AG10803 (cell line): ENCODE results near the gene IRF6.

Experiments used
- DNase-seq: peaks from one replicate; pipeline ENCODE4 v3.0.0; 2010; ENCODE audit warnings: low read depth
- H3K4me3 ChIP-seq: 2 replicates; pipeline ENCODE4 v1.5.1; 2011; ENCODE audit warnings: mild to moderate bottlenecking, low read length, control low read depth
- TF ChIP-seq, protein P1 (sequence below): conservative IDR thresholded peaks from 2 replicates; pipeline ENCODE4 v1.5.1; 2011; ENCODE audit warnings: mild to moderate bottlenecking, low read length, control low read depth, inconsistent platforms

The IRF6 gene

DNA sequence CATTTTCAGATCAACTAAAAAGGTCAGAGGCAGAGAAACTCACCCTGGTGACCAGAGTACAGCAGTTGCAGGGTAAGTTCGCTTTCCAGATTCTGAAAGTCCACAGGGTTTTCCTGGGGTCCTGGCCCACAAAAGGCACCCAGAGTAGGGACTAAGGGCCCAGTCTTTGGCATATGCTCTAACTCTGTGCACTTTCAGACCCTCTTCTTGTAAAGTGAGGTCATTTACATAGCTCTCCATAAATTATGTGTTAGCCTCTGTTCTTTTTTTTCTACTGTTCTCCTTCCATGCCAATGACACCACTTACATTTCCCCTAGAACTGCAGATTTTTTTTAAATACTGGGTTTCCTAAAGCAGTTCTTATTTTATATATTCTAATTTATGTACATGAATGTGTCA, 27.8 kb downstream of the IRF6 start:
- TF ChIP-seq, protein P1, sequence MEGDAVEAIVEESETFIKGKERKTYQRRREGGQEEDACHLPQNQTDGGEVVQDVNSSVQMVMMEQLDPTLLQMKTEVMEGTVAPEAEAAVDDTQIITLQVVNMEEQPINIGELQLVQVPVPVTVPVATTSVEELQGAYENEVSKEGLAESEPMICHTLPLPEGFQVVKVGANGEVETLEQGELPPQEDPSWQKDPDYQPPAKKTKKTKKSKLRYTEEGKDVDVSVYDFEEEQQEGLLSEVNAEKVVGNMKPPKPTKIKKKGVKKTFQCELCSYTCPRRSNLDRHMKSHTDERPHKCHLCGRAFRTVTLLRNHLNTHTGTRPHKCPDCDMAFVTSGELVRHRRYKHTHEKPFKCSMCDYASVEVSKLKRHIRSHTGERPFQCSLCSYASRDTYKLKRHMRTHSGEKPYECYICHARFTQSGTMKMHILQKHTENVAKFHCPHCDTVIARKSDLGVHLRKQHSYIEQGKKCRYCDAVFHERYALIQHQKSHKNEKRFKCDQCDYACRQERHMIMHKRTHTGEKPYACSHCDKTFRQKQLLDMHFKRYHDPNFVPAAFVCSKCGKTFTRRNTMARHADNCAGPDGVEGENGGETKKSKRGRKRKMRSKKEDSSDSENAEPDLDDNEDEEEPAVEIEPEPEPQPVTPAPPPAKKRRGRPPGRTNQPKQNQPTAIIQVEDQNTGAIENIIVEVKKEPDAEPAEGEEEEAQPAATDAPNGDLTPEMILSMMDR = no peak
- no peak for DNase-seq
- no peak overlapping the region for H3K4me3 ChIP-seq

DNA sequence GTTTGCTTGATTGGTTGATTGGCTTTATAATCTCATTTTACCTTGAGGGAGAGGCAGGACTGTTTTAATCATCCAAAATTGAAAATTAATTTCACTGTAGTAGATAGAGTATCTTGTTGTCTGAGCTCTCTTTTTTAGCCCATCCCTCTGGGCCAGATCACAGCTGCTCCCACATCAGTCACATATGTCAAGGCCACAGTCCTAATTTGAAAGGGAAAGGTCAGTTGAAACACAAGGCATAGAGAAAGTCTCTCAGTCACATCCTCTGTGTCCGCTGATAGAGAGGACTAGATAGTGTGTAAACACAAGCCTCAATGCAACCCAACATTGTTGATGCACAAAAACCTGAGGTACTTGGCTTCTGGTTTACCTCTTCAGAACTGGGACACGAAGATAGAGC, 28.4 kb downstream of the IRF6 start:
- DNase-seq = no peak
- TF ChIP-seq, protein P1 = no peak
- H3K4me3 ChIP-seq = no peak overlapping the region

DNA sequence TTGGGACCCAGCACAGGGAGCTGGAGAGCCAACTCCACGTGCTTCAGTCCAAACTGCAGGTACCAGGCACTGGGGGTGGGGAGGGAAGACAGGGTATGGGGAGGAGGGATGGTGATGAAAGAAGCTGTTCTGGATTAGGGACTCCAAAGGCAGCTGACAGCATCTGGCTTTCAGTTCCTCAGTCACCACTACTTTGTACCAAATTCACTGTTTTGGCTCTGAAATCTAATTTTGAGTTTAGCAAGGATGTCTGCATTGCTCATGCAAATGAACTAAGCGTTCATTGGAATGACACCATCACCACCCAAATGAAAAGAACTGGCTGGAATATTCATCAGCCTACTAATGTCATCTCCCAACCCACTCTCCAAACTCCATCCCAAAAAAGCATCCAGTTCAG, 30.3 kb downstream of the IRF6 start:
- no peak for DNase-seq
- TF ChIP-seq, protein P1 = no peak
- H3K4me3 ChIP-seq = no peak overlapping the region

DNA sequence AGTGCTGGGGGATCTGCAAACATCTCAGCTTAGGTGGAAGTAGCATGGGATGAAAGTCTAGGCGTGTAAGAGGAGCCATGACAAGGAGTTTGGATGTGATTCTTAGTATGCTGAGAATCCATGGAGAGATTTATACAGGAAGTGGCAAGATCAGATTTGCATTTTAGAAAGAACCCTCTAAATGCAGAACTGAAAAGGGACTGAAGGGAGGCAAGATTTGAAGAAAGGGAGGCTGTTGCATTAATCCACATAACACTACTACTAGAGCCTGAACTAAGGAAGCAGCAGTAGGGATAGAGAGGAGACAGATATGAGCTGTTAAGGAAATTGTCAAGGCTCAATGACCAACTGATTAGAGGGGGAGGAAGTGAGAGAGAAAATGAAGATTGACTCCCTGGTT, 31.4 kb downstream of the IRF6 start:
- no peak for DNase-seq
- H3K4me3 ChIP-seq = no peak overlapping the region
- TF ChIP-seq, protein P1 = no peak

DNA sequence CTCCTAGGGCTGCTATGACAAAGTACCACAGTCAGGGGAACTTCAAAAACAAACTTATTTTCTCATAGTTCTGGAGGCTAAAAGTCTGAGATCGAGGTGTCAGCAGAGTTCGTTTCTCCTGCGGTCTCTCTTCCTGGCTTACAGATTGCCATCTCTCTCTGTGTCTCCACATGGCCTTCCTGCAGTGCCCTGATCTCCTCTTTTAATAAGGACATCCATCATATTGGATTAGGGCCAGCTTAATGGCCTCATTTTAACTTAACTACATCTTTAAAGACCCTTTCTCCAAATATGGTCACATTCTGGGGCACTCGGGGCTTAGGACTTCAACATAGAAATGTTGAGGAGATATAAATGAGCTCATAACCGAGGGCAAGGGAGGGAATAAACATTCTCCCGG, 33.8 kb downstream of the IRF6 start:
- TF ChIP-seq, protein P1 = no peak
- no peak overlapping the region for H3K4me3 ChIP-seq
- DNase-seq = no peak

DNA sequence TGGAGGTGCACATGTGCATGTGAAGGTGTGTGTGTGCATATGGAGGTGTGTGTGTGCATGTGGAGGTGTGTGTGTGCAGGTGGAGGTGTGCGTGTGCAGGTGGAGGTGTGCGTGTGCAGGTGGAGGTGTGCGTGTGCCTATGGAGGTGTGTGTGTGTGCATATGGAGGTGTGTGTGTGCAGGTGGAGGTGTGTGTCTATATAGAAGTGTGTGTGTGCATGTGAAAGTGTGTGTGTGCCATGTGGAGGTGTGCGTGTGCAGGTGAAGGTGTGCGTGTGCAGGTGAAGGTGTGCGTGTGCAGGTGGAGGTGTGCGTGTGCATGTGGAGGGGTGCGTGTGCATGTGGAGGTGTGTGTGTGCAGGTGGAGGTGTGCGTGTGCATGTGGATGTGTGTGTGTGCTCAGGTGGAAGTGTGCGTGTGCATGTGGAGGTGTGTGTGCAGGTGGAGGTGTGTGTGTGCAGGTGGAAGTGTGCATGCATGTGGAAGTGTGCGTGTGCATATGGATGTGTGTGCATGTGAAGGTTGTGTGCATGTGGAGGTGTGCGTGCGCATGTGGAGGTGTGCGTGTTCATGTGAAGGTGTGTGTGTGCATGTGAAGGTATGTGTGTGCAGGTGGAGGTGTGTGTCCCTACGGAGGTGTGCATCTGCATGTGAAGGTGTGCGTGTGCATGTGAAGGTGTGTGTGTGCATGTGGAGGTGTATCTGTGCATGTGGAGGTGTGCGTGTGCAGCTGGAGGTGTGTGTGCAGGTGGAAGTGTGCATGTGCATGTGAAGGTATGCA, 35.1 kb downstream of the IRF6 start:
- no peak for DNase-seq
- TF ChIP-seq, protein P1 = no peak
- no peak overlapping the region for H3K4me3 ChIP-seq

DNA sequence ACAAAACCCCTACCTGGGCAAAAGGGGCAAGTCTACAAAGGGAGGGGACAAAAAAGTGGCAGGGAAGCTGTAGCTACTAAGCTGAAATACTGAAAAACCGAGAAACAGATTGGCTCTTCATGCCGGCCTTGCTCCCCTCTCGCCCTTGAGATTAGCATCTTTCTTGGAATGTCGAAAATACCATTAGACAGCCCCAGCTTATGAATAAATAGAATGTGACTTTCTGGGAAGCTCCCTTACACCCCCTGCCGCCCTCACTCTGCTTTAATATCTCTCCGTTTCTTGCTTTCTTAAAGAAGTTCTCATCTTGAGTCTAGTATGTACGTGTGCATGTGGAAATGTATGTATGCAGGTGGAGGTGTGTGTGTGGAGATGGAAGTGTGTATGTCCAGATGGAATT, 36.0 kb downstream of the IRF6 start:
- H3K4me3 ChIP-seq = no peak overlapping the region
- DNase-seq = no peak
- TF ChIP-seq, protein P1 = no peak
